Activated CD4-positive, alpha-beta T cell treated with anti-CD3 and anti-CD28 coated beads, Interleukin-2, amount 10 ng/mL, durations not matched to agents 7 days and 5 days (primary cell): ENCODE results near the gene HSF4. TPM values are rescaled to one million over a fixed set of nuclear protein-coding genes. Genes with fewer than 3 reads are reported as not detected.
A peak's percentile ranks its signal among the peaks of the same experiment; 100 is the strongest.

ENCODE experiments used
- CTCF ChIA-PET: fragments of 350-600 bp; sonication (Branson Sonifier 250); formaldehyde crosslinking; loops from one replicate; lab custom pipeline; 2021; ENCODE audit warnings: antibody characterized with exemption; lab: Charles Lee
- POLR2A ChIA-PET: fragments of 350-600 bp; sonication (Branson Sonifier 250); formaldehyde crosslinking; loops from one replicate; lab custom pipeline; 2021; ENCODE audit warnings: antibody characterized with exemption; lab: Charles Lee
- DNase-seq: peaks from one replicate; pipeline ENCODE4 v3.0.0-alpha.2; 2020
- H3K27ac Mint-ChIP-seq: one replicate; pipeline ENCODE4 v1.8.0; 2021; ENCODE audit warnings: mild to moderate bottlenecking, moderate library complexity, mixed read lengths
- H3K27me3 Mint-ChIP-seq: one replicate; pipeline ENCODE4 v1.8.0; 2021; ENCODE audit warnings: mixed read lengths
- H3K36me3 Mint-ChIP-seq: one replicate; pipeline ENCODE4 v1.8.0; 2021; ENCODE audit warnings: low read depth, mixed read lengths
- H3K4me1 Mint-ChIP-seq: one replicate; pipeline ENCODE4 v1.8.0; 2021; ENCODE audit warnings: mixed read lengths
- H3K4me3 Mint-ChIP-seq: one replicate; pipeline ENCODE4 v1.8.0; 2021; ENCODE audit warnings: mild to moderate bottlenecking, moderate library complexity, mixed read lengths
- H3K9me3 Mint-ChIP-seq: one replicate; pipeline ENCODE4 v1.8.0; 2021; ENCODE audit warnings: mixed read lengths
- total RNA-seq, 2 experiments: library from RNA; stranded (reverse); gene quantifications; one replicate each; pipeline ENCODE4 v1.2.3, GENCODE V29; 2021

HSF4 gene
- total RNA-seq, 2 experiments from 2014 or later = 49.6 to 58.1 TPM

DNA sequence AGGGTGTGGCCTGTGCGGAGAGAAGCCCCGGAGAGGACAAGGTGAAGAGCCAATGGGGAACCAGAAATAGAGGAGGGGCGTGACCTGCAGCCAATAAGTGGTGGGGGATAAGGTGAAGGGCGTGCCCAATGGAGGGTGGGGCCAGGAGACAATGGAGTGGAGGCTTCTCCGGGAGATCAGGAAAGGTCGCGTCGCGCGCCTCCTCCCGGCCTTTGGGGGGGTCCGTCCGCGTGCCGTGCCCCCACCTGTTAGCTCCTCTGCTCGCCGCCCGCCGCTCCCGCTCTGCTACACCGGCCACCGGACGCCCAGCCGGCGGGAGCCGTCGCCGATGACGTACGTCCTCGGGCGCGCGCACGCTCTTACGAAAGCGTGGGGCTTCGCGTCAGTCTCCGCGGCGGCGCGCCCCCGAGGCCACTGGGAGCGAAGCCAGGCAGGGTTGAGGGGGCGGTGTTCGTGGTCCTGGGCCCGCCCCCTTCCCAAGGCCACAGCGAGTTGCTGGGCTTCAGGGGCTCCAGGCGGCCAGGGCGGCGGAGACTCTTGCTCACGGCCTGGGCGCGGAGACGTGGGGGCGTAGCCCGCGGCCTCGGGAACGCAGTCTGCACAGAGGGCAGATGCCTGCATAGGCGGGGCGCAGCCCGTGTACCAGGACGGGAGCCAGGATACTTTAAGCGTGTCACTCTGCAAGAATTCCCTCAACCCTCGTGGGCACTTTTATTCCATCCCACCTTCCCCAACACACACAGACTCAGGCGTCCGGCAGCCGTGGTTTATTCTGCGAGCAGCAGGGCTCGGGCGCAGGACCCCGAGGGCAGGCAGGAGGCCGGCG is 19.3 kb downstream of the HSF4 start, which contains the start of gene MATCAP1:
MATCAP1 (minus strand) TSS at position 337 of the 826 bp plus-strand sequence. CDS start 3,353 bp downstream, outside the sequence.
- Mint-ChIP-seq H3K27ac (no peak within 1 kb of the TSS), H3K4me3 (peak within 1 kb of the TSS; percentile 79), H3K9me3 (no peaks in the 10 kb centered on the region), H3K4me1 (peaks cover 25% of the 10 kb centered on the region), H3K36me3 (no peaks in the 10 kb centered on the region), H3K27me3 (peaks cover 7% of the 10 kb centered on the region)
- CTCF ChIA-PET = interaction anchor here (0.6 to 5.7 kb wide), 10 partner anchors 8 to 219 kb away, joined by 3 to 30 read pairs (median 6); partner anchors contain the start of genes NOL3 and TMEM208
- peak; percentile 98 for DNase-seq
- POLR2A ChIA-PET = no interaction called here

DNA sequence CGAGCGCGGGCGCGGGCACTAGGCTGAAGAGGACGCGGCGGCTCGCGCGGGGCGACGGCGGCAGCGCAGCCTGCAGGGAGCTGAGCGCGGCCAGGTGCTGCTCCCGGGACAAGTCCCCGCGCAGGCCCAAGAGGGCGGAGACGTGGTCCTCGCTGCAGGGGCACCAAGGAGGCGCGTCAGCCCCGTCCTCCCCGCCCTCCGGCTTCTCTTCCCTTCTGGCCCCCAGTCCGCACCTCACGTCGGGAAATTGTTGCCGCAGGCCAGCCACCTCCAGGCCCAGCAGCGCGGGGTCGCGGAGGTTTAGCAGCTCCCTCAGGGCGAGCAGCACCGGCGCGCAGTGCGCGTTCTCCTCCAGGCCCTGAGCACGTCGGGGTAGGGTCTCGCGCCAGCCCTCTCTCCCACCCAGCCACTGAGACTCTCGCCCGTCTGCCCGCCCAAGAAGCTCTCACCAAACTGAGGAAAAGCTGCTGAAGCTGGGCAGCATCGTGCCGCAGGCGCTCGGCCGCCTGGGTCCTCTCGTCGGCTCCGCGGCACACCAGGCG is 20.0 kb downstream of the HSF4 start:
- ChIA-PET POLR2A (no interaction called here), CTCF (interaction anchor here (0.6 to 5.7 kb wide), 28 partner anchors 9 to 314 kb away, joined by 3 to 30 read pairs (median 4); partner anchors contain the start of genes LRRC36, NOL3 and TMEM208)
- no peaks in the 10 kb centered on the region for H3K9me3 Mint-ChIP-seq
- H3K36me3 Mint-ChIP-seq = no peaks in the 10 kb centered on the region
- H3K27ac Mint-ChIP-seq = no peak overlapping the region
- H3K4me3 Mint-ChIP-seq = peak overlapping the region; percentile 79
- H3K27me3 Mint-ChIP-seq = peaks cover 7% of the 10 kb centered on the region
- peaks cover 19% of the 10 kb centered on the region for H3K4me1 Mint-ChIP-seq
- no peak for DNase-seq

DNA sequence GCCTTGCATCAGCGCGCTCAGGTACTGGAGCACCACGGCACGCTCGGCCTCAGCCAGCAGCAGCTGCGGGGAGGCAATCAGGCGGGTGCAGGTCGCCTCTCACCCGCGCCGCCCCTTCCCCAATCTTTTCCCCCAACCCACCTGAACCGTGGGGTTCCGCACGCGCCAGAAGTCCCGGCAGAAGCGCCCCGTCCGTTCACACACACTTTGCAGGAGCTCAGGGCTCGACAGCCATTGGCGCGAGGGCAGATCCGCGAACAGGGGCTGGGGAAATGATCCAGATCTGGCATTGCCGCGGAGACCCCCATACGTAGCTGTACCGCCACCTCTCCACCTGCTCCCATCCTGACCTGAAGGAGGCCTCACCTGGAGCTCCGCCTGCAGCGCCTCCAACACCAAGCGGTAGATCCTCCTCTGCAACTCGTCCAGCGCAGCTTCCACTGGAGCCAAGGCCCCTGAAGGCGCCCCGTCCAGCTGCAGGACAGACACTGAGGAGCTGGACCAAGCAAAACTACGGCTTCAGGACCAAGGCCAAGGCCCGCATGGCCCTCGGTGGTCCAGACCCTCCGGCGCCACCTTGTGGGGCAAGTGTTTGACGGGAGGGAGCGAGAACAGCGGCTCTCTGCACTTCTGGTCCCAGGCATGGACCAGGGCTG is 20.6 kb downstream of the HSF4 start:
- H3K9me3 Mint-ChIP-seq = no peaks in the 10 kb centered on the region
- peaks cover 16% of the 10 kb centered on the region for H3K4me1 Mint-ChIP-seq
- H3K36me3 Mint-ChIP-seq = no peaks in the 10 kb centered on the region
- peak overlapping the region; percentile 69 for H3K27ac Mint-ChIP-seq
- CTCF ChIA-PET = interaction anchor here (0.6 to 5.7 kb wide), 32 partner anchors 9 to 313 kb away, joined by 3 to 30 read pairs (median 4); partner anchors contain the start of genes LRRC36, NOL3 and TMEM208
- POLR2A ChIA-PET = no interaction called here
- DNase-seq = peak; percentile 85
- H3K27me3 Mint-ChIP-seq = peaks cover 7% of the 10 kb centered on the region
- peak overlapping the region; percentile 79 for H3K4me3 Mint-ChIP-seq

DNA sequence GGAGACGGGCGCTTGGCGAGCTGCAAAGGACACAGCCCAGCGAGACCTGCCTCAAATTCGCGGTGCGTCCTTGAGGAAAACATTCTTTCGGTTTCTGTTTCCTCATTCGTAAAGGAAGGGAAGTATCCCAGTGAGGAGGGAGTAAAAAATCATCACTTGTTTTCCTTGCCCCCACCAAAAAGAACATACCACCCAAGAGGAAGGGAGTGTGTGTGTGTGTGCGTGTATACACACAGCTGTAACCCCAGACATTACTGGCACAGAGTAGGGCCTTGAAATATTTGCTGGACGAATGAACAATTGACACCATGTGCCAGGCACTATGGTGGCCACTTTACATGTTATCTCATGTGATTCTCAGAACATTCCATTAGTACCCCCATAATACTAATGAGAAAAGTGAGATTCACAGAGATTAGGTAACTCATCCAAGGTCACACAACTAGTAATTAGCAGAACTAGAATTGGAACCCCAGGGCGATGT is 21.1 kb downstream of the HSF4 start:
- peaks cover 7% of the 10 kb centered on the region for H3K27me3 Mint-ChIP-seq
- DNase-seq = no peak
- CTCF ChIA-PET = interaction anchor here (0.6 to 5.7 kb wide), 27 partner anchors 10 to 303 kb away, joined by 3 to 30 read pairs (median 4); partner anchors contain the start of genes NOL3 and TMEM208
- POLR2A ChIA-PET = no interaction called here
- H3K27ac Mint-ChIP-seq = peak overlapping the region; percentile 69
- peak overlapping the region; percentile 79 for H3K4me3 Mint-ChIP-seq
- H3K4me1 Mint-ChIP-seq = peaks cover 17% of the 10 kb centered on the region
- no peaks in the 10 kb centered on the region for H3K9me3 Mint-ChIP-seq
- H3K36me3 Mint-ChIP-seq = no peaks in the 10 kb centered on the region

- ChIA-PET POLR2A (interaction anchor here (0.6 kb wide), 1 partner anchor 152 kb away, joined by 10 read pairs; no protein-coding TSS in a partner anchor), CTCF (interaction anchor here (0.8 to 1.4 kb wide), 3 partner anchors 169 to 201 kb away, joined by 3 read pairs; no protein-coding TSS in a partner anchor)
- no peak for DNase-seq
- H3K27ac Mint-ChIP-seq = no peak overlapping the region
- H3K4me3 Mint-ChIP-seq = no peak overlapping the region
- peaks cover 20% of the 10 kb centered on the region for H3K4me1 Mint-ChIP-seq
- peaks cover 7% of the 10 kb centered on the region for H3K27me3 Mint-ChIP-seq
- no peaks in the 10 kb centered on the region for H3K36me3 Mint-ChIP-seq
- H3K9me3 Mint-ChIP-seq = no peaks in the 10 kb centered on the region
These were observed 22.0 kb downstream of the HSF4 start for GRCh38 chr16:67186550-67186950.

DNA sequence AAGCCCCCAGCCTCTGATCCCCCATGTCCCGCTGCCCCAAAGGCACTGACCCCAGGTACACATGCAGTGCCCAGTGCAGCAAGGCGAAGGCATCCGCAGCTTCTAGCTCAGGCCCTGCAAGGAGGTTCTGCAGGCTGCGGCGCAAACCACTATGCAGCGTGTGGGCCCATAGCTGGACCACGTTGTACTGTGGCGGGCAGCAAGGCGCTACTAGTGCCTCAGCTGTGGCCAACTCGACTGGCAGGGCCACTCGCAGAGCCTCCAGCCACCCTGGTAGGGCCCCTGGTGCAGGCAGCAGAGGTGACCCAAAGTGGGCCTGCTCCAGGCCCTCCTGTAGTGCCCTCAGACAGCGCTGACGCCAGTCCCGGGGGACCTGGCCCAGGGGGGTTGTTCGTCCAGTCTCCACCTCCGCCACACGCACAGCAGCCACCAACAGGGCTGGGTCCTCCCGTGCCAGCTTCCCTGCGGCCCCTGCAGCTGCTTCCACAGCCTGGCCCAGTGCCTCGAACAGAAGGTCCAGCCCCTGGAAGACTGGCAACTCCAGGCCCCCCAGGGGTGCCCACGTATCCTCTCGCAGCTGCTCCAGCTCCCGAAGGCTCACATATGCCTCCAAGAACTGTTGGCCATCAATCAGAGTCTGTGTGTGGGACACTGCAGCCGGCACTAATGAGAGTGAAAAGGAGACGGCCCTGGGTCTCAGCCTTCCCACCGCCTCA is 22.8 kb downstream of the HSF4 start:
- CTCF ChIA-PET = interaction anchor here (0.8 to 1.2 kb wide), 3 partner anchors 169 to 201 kb away, joined by 3 read pairs; no protein-coding TSS in a partner anchor
- H3K4me1 Mint-ChIP-seq = peaks cover 24% of the 10 kb centered on the region
- H3K36me3 Mint-ChIP-seq = no peaks in the 10 kb centered on the region
- no peak for DNase-seq
- no peak overlapping the region for H3K4me3 Mint-ChIP-seq
- H3K27ac Mint-ChIP-seq = no peak overlapping the region
- POLR2A ChIA-PET = no interaction called here
- H3K27me3 Mint-ChIP-seq = peaks cover 7% of the 10 kb centered on the region
- H3K9me3 Mint-ChIP-seq = no peaks in the 10 kb centered on the region

- POLR2A ChIA-PET = no interaction called here
- Mint-ChIP-seq H3K27me3 (peaks cover 7% of the 10 kb centered on the region), H3K4me1 (peaks cover 33% of the 10 kb centered on the region), H3K27ac (no peak overlapping the region), H3K36me3 (peaks cover 5% of the 10 kb centered on the region), H3K4me3 (no peak overlapping the region), H3K9me3 (no peaks in the 10 kb centered on the region)
- CTCF ChIA-PET = interaction anchor here (1.1 to 2.9 kb wide), 3 partner anchors 26 to 170 kb away, joined by 3 to 11 read pairs (median 3); no protein-coding TSS in a partner anchor
- DNase-seq = no peak
These were observed 23.8 kb downstream of the HSF4 start for GRCh38 chr16:67188323-67188722.

DNA sequence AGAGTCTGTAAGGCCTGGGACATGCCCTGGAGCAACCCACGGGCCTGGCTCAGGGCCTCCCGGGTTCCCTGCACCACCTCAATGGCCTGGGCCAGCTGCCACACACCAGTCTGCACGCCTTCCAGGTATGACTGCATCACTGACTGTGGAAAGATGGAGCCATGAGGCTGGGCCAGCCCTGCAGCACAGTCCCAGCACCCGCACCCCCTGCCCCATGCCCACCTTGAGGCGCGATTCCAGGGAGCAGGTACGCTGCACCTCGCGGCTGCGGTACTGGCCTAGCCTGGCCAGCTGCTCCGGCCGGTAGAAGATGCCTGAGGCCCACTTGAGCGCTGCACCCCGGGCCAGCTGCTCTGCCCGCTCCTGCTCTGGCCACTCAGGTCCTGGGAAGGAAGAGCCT is 24.3 kb downstream of the HSF4 start:
- Mint-ChIP-seq H3K27me3 (peaks cover 7% of the 10 kb centered on the region), H3K4me3 (no peak overlapping the region), H3K36me3 (peaks cover 9% of the 10 kb centered on the region), H3K4me1 (peaks cover 38% of the 10 kb centered on the region), H3K9me3 (no peaks in the 10 kb centered on the region), H3K27ac (no peak overlapping the region)
- ChIA-PET POLR2A (no interaction called here), CTCF (interaction anchor here (1.1 to 2.9 kb wide), 3 partner anchors 25 to 171 kb away, joined by 3 to 11 read pairs (median 3); no protein-coding TSS in a partner anchor)
- DNase-seq = no peak

DNA sequence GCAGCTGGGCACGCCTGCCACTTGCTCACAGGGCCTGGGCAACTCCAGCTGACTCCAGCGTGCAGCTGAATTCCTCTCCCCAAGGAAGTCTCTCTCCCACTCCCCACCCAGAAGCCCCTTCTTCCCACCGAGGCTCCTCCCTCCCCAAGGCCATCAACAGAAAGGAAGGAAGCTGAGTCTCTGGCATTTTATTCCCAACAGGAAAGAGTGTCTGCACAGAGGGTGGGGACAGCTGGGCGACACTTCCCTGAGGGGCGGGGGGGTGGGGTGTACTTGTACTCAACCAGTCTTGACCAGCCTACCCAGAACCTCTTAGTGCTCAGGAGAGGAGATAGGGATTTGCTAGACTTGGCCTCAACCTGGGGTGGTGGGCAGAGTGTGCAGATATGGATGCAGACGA is 25.5 kb downstream of the HSF4 start, which contains the start of gene EXOC3L1:
EXOC3L1 (minus strand) TSS at position 96 of the 400 bp plus-strand sequence. CDS start 460 bp downstream, outside the sequence.
- Mint-ChIP-seq H3K27ac (no peak within 1 kb of the TSS), H3K4me1 (peaks cover 42% of the 10 kb centered on the region), H3K4me3 (no peak within 1 kb of the TSS), H3K9me3 (no peaks in the 10 kb centered on the region), H3K36me3 (peaks cover 18% of the 10 kb centered on the region), H3K27me3 (peaks cover 7% of the 10 kb centered on the region)
- ChIA-PET POLR2A (no interaction called here), CTCF (interaction anchor here (0.8 to 2.9 kb wide), 2 partner anchors 35 to 172 kb away, joined by 4 to 11 read pairs; no protein-coding TSS in a partner anchor)
- no peak for DNase-seq

- CTCF ChIA-PET = interaction anchor here (0.8 to 2.9 kb wide), 2 partner anchors 36 to 173 kb away, joined by 4 to 11 read pairs; no protein-coding TSS in a partner anchor
- no peaks in the 10 kb centered on the region for H3K9me3 Mint-ChIP-seq
- peaks cover under 1% of the 10 kb centered on the region for H3K27me3 Mint-ChIP-seq
- H3K4me3 Mint-ChIP-seq = no peak overlapping the region
- peaks cover 23% of the 10 kb centered on the region for H3K36me3 Mint-ChIP-seq
- no peak for DNase-seq
- H3K27ac Mint-ChIP-seq = no peak overlapping the region
- peaks cover 38% of the 10 kb centered on the region for H3K4me1 Mint-ChIP-seq
- POLR2A ChIA-PET = no interaction called here
These were observed 26.2 kb downstream of the HSF4 start for GRCh38 chr16:67190448-67191399.
